ENCODE data around the gene MTLN.
"Not testable (repeated sequence)": the region's sequence is repeated elsewhere in the genome, so short reads cannot be mapped to it uniquely, and the experiment has no call there.

DNA sequence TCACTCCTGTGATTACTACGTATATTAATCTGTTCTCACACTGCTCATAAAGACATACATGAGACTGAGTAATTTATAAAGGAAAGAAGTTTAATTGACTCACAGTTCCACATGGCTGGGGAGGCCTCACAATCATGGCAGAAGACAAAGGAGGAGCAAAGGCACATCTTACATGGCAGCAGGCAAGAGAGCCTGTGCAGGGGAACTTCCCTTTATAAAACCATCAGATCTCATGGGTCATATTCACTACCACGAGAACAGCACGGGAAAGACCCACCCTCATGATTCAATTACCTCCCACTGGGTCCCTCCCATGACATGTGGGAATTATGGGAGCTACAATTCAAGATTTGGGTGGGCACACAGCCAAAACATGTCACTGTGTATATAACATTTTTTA is 1.2 kb upstream of the MTLN start:
- TF ChIP-seq EZH2 (IDR thresholded peaks at IDR 0.05); POLR2AphosphoS5 (IDR thresholded peaks at IDR 0.05; ENCODE audit: borderline replicate concordance, low read depth, low read length); FOXP2 (optimal IDR thresholded peaks at IDR 0.05; ENCODE audit: control extremely low read depth, extremely low read length, insufficient read depth): not testable (repeated sequence)
